SK-N-SH (cell line): Measurements from ENCODE around the gene SF3B1. TPM values are rescaled to one million over a fixed set of nuclear protein-coding genes. Genes with fewer than 3 reads are reported as not detected.
"Not testable (repeated sequence)": the region's sequence is repeated elsewhere in the genome, so short reads cannot be mapped to it uniquely, and the experiment has no call there.

Source experiments
- CTCF ChIA-PET: fragments of 300-600, 350-600 bp; formaldehyde crosslinking; extraction: SDS; loops from one replicate; lab custom pipeline; 2021; lab: Yijun Ruan, JAX
- POLR2A ChIA-PET: fragments of 350-600 bp; sonication (Branson Sonifier 250); formaldehyde crosslinking; extraction: SDS; loops from one replicate; lab custom pipeline; 2020; ENCODE audit warnings: antibody characterized with exemption, inconsistent platforms; lab: Yijun Ruan, JAX
- DNase-seq: peaks from one replicate; pipeline ENCODE4 v3.0.0; 2012
- H2AFZ ChIP-seq: fragments of 200-600 bp; sonication (generic); 2 replicates; pipeline ENCODE4 v1.8.1; 2016; ENCODE audit warnings: antibody characterized with exemption, mild to moderate bottlenecking, low read depth
- H3F3A ChIP-seq: fragments of 200-600 bp; sonication (generic); replicated peaks from 2 replicates; pipeline ENCODE3; 2016; ENCODE audit warnings: antibody characterized with exemption, mild to moderate bottlenecking; ENCODE audit not compliant: insufficient read depth
- H3K27ac ChIP-seq, 2 experiments: fragments of 200-500 bp in 1 of 2; fragments of 200-600 bp in 1 of 2; sonication (Bioruptor generic) in 1 of 2; sonication (generic), shearing (Covaris generic) in 1 of 2; 2 replicates each; pipeline versions ENCODE4 v1.5.1 to v1.6.1; 2014 to 2016; ENCODE audit warnings: low read depth in 2 of 2, inconsistent platforms in 1 of 2, low read length in 1 of 2, mild to moderate bottlenecking in 1 of 2, mixed read lengths in 1 of 2
- H3K27me3 ChIP-seq: fragments of 200-600 bp; sonication (generic), shearing (Covaris generic); 2 replicates; pipeline ENCODE4 v1.6.1; 2016; ENCODE audit warnings: mixed run types; ENCODE audit not compliant: insufficient read depth
- H3K36me3 ChIP-seq, 2 experiments: fragments of 200-500 bp in 1 of 2; fragments of 200-600 bp in 1 of 2; sonication (Bioruptor generic) in 1 of 2; sonication (generic) in 1 of 2; replicated peaks in 1 of 2; 2 replicates each; pipeline versions ENCODE3 to v1.5.1; 2014 to 2016; ENCODE audit warnings: low read length in 1 of 2, mild to moderate bottlenecking in 1 of 2; ENCODE audit not compliant: insufficient read depth in 2 of 2, control insufficient read depth in 1 of 2
- H3K4me1 ChIP-seq, 2 experiments: fragments of 200-500 bp in 1 of 2; fragments of 200-600 bp in 1 of 2; sonication (Bioruptor generic) in 1 of 2; sonication (generic), shearing (Covaris generic) in 1 of 2; 2 replicates each; pipeline versions ENCODE4 v1.5.1 to v1.6.1; 2014 to 2016; ENCODE audit warnings: low read depth in 1 of 2, low read length in 1 of 2, mixed run types in 1 of 2; ENCODE audit not compliant: insufficient read depth in 2 of 2, control insufficient read depth in 1 of 2
- H3K4me2 ChIP-seq: fragments of 200-600 bp; sonication (generic), shearing (Covaris generic); 2 replicates; pipeline ENCODE4 v1.6.1; 2017; ENCODE audit warnings: mixed run types
- H3K4me3 ChIP-seq, 2 experiments: fragments of 200-500 bp in 1 of 2; fragments of 200-600 bp in 1 of 2; sonication (Bioruptor generic) in 1 of 2; sonication (generic), shearing (Covaris generic) in 1 of 2; 2 replicates each; pipeline versions ENCODE4 v1.5.1 to v1.8.1; 2014 to 2016; ENCODE audit warnings: low read depth in 2 of 2, inconsistent platforms in 1 of 2, low read length in 1 of 2, mild to moderate bottlenecking in 1 of 2, mixed read lengths in 1 of 2, moderate library complexity in 1 of 2
- H3K79me2 ChIP-seq: fragments of 200-600 bp; sonication (generic); 2 replicates; pipeline ENCODE4 v1.8.1; 2017; ENCODE audit warnings: mild to moderate bottlenecking; ENCODE audit not compliant: insufficient read depth
- H3K9ac ChIP-seq: fragments of 200-600 bp; sonication (generic); 2 replicates; pipeline ENCODE4 v1.6.1; 2017; ENCODE audit warnings: mixed run types
- H3K9me2 ChIP-seq: fragments of 200-600 bp; sonication (generic); 2 replicates; pipeline ENCODE4 v1.6.1; 2017; ENCODE audit warnings: mixed run types
- H3K9me3 ChIP-seq: fragments of 200-600 bp; sonication (generic); 2 replicates; pipeline ENCODE4 v1.6.1; 2017; ENCODE audit warnings: mixed run types, mild to moderate bottlenecking, moderate library complexity
- H4K20me1 ChIP-seq: fragments of 200-600 bp; sonication (generic); 2 replicates; pipeline ENCODE4 v1.6.1; 2017; ENCODE audit warnings: mild to moderate bottlenecking, mixed run types; ENCODE audit not compliant: insufficient read depth
- ELF1 ChIP-seq: IDR thresholded peaks from 2 replicates; pipeline ENCODE4 v1.4.0; 2012
- EP300 ChIP-seq, 2 experiments: IDR thresholded peaks; 2 replicates each; pipeline versions ENCODE4 v1.4.0 to v1.6.1; 2012; ENCODE audit warnings: borderline replicate concordance in 1 of 2, low read depth in 1 of 2, low read length in 1 of 2
- FOXJ3 ChIP-seq: sonication (generic); formaldehyde crosslinking; IDR thresholded peaks from 2 replicates; pipeline ENCODE4 v1.5.1; 2020; ENCODE audit warnings: mild to moderate bottlenecking, missing genetic modification reagents
- FOXM1 ChIP-seq: IDR thresholded peaks from 2 replicates; pipeline ENCODE4 v1.4.0; 2012; ENCODE audit warnings: low read depth, mild to moderate bottlenecking
- JUND ChIP-seq: IDR thresholded peaks from 2 replicates; pipeline ENCODE4 v1.4.0; 2012
- PBX3 ChIP-seq: IDR thresholded peaks from 2 replicates; pipeline ENCODE4; 2012
- RAD21 ChIP-seq: IDR thresholded peaks from 2 replicates; pipeline ENCODE4 v1.6.1; 2012; ENCODE audit warnings: mild to moderate bottlenecking, low read length
- RFX5 ChIP-seq: IDR thresholded peaks from 2 replicates; pipeline ENCODE4 v1.6.1; 2012; ENCODE audit warnings: mild to moderate bottlenecking, improper control_type of control experiment, low read length
- SIN3A ChIP-seq: IDR thresholded peaks from 2 replicates; pipeline ENCODE4 v1.6.1; 2012; ENCODE audit warnings: low read depth, mild to moderate bottlenecking, low read length, moderate library complexity, borderline replicate concordance
- SMC3 ChIP-seq: IDR thresholded peaks from 2 replicates; pipeline ENCODE4 v1.6.1; 2012; ENCODE audit warnings: low read depth, low read length, improper control_type of control experiment
- TAF1 ChIP-seq: IDR thresholded peaks from 2 replicates; pipeline ENCODE4 v1.6.1; 2012; ENCODE audit warnings: low read depth, mild to moderate bottlenecking, low read length, moderate library complexity, borderline replicate concordance
- TEAD4 ChIP-seq: IDR thresholded peaks from 2 replicates; pipeline ENCODE4 v1.4.0; 2012; ENCODE audit warnings: mild to moderate bottlenecking, borderline replicate concordance; ENCODE audit not compliant: insufficient read depth
- WGBS: methylation state at CpG from one replicate; pipeline ENCODE4 v1.1.6; 2017; ENCODE audit warnings: low lambda C conversion rate; 5-methylcytosine and 5-hydroxymethylcytosine counted together
- polyA plus RNA-seq, 3 experiments: library from polyadenylated mRNA; depleted of rRNA; stranded (reverse); fragments of >200 nt; gene quantifications; 2 replicates each; pipeline ENCODE4 v1.2.3, GENCODE V29; 2012
- TF ChIP-seq, protein P1 (sequence below): IDR thresholded peaks from 2 replicates; pipeline ENCODE4 v1.4.0; 2012; ENCODE audit warnings: low read depth
- TF ChIP-seq, protein P2 (sequence below): IDR thresholded peaks from 2 replicates; pipeline ENCODE4 v1.4.0; 2012; ENCODE audit warnings: low read depth, borderline replicate concordance

SF3B1 gene
- polyA plus RNA-seq, 1 of the 3 experiments (the other 2 are of a cell fraction): 162 TPM

DNA sequence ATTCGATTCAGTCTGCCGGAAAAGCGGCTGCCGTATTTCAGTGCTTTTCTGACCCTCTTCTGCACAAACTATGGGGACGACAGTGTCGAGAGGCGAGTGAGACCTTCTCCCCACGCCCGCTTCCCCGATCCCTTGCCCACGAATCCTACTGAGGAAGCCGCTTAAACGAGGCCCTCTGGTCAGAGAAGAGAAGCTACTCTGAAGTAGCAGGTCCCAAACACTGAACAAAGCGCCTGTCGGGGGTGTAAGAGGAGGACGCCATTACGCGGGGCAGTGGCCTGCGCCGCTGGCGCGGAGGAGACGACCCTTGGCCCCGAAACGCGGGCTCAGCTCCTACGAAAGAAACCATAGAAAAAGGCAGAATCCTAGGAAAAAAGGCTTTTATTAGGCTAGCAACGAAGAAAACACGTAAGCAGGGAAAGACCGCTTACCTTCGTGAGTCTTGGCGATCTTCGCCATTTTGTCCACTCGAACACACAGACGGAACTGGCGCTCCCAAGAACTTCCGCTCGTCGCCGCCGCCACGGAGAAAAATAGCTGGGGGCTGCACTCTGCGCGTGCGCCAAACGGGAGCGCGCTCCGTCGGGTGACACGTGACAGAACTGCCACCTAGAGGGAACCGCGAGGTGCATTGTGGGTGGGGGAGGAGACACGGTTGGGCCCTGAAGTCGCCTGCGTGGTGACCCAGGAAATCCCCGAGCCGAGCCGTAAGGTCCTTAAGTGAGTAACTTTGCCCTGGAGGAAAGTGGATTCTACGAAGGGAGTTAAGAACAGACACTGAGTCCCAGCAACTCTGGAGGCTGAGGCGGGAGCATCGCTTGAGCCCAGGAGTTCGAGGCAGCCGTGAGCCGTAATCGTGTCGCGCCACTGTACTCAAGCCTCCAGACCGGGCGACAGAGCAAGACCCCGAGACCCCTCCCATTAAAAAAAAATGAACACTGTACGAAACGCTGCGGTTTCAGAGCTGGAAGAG lies at the start of gene SF3B1 (continued):
- no peak for TF ChIP-seq PBX3
- TF ChIP-seq RFX5: no peak
- TF ChIP-seq TEAD4: 0 out of 2 replicates have a peak, but pooled peaks have one; percentile 56
- no peak for TF ChIP-seq FOXJ3 (CRISPR knock-in tag)
- TF ChIP-seq, protein P1, sequence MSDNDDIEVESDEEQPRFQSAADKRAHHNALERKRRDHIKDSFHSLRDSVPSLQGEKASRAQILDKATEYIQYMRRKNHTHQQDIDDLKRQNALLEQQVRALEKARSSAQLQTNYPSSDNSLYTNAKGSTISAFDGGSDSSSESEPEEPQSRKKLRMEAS: peak; percentile 92
- TF ChIP-seq SIN3A: peak; percentile 38
- TF ChIP-seq EP300 (IDR thresholded peaks at IDR 0.05; ENCODE audit: borderline replicate concordance in 1 of 2, low read depth in 1 of 2, low read length in 1 of 2): no peak
- TF ChIP-seq JUND: no peak
- TF ChIP-seq RAD21: no peak
- TF ChIP-seq, protein P2, sequence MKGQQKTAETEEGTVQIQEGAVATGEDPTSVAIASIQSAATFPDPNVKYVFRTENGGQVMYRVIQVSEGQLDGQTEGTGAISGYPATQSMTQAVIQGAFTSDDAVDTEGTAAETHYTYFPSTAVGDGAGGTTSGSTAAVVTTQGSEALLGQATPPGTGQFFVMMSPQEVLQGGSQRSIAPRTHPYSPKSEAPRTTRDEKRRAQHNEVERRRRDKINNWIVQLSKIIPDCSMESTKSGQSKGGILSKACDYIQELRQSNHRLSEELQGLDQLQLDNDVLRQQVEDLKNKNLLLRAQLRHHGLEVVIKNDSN: peak; percentile 94
- TF ChIP-seq SMC3: no peak
- TF ChIP-seq ELF1: peak; percentile 39; the same call in 1 of the 2 replicates
- no peak for TF ChIP-seq FOXM1
- TF ChIP-seq TAF1: peak; percentile 94

GRCh38 chr2:197484248-197484647 lies 49.4 kb upstream of the SF3B1 start:
- H3K4me1 ChIP-seq, H3K9me2 ChIP-seq, H3K79me2 ChIP-seq, H3K9me3 ChIP-seq, H4K20me1 ChIP-seq, POLR2A ChIA-PET, H3K9ac ChIP-seq, H3K4me2 ChIP-seq, H3K27ac ChIP-seq, DNase-seq, H2AFZ ChIP-seq, H3K27me3 ChIP-seq, CTCF ChIA-PET, H3K4me3 ChIP-seq: not testable (repeated sequence)
- Histone ChIP-seq H3K36me3 (peaks cover 31 to 65% of the 10 kb centered on the region in 2 experiments), H3F3A (peaks cover 30% of the 10 kb centered on the region)
- WGBS: 100% methylated on average over 3 of the region's 3 CpGs
